GM18909 (cell line): ENCODE results near the gene INKA2.

Experiments
- ATAC-seq: cut with Tn5 transposase; IDR thresholded peaks from one replicate; pipeline ENCODE4 v1.9.1; 2021; ENCODE audit warnings: mild to moderate bottlenecking; ENCODE audit not compliant: unreplicated experiment, poor library complexity

INKA2 gene

DNA sequence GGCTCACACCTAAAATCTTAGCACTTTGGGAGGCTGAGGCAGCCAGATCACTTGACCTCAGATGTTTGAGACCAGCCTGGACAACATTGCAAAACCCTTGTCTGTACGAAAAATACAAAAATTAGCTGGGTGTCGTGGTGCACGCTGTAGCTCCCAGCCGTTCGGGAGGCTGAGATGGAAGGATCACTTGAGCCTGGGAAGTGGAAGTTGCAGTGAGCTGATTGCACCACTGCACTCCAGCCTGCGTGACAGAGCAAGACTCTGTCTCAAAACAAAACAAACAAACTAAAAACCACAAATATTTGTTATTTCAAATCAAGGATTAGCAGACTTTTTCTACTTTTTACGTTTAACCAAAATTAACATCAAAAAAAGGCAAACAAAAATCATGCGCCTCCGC is 31.3 kb downstream of the INKA2 start:
- no peak for ATAC-seq

DNA sequence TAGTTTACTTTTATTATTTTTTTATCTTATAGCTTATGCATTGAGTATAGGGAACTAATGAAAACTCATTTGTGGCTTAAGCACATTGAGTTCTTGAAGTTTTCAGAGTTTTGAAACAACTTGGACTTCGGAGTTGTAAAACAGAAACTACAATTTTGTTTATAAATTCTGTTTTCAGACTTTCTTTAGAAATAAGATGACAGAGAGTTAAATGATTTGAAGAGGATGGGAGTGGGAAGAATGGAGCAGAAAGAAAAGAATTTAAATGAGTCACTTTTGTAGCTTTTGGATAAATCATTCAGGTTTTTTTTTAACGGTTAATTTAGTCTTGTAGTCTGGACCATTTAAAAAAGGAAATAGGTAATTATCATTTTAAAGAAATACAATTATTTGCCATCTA is 32.3 kb downstream of the INKA2 start:
- no peak for ATAC-seq

DNA sequence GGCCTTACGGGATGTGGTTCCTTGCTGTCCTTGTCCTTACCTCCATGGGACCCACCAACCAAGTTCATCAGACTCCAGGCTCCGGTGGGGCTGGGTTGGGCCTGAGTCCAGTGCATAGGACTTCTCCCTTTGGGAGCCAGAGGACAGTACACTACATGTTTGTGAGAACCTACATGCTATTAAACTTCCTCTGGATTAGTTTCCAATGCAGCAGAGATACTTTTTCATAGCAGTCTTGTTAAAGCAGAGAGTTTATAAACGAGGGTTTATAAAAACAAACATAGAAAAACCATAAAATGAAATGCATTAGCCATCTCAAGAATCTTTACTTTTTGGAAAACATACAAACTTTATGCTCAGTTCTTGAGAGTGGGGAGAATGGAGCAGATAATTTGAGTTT is 33.4 kb downstream of the INKA2 start:
- no peak for ATAC-seq

DNA sequence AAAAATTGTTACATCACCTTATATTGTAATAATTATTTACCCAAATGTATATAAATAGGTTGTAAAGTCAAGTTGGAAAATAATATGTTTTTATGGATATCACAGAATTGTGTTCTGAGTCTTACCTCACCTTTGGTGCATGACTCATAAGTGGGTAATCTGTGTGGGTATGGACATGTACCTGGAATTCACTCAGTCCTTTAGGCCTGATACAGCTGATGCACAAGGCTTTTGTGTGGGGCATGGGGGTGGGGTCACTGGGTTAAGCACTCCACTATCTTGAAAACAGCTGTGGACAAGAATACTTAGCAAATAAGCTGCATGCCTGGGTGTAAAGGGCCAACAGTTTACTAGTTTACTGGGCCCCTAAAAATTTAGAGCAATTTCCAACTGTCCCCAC is 34.4 kb downstream of the INKA2 start:
- no peak for ATAC-seq

DNA sequence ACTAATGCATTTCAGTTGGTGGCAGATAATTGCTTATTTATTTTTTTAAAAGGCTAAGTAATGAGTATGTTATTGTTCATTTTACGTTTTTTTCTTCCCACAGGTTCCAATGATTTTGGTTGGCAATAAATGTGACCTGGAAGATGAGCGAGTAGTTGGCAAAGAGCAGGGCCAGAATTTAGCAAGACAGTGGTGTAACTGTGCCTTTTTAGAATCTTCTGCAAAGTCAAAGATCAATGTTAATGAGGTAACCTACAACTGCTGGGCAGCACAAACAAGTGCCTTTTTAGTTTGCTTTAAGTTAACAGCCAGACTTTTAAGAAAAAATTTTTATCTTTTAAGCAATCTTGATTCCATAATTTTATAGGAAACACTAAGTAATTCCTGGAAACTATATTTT is 35.0 kb downstream of the INKA2 start:
- no peak for ATAC-seq

DNA sequence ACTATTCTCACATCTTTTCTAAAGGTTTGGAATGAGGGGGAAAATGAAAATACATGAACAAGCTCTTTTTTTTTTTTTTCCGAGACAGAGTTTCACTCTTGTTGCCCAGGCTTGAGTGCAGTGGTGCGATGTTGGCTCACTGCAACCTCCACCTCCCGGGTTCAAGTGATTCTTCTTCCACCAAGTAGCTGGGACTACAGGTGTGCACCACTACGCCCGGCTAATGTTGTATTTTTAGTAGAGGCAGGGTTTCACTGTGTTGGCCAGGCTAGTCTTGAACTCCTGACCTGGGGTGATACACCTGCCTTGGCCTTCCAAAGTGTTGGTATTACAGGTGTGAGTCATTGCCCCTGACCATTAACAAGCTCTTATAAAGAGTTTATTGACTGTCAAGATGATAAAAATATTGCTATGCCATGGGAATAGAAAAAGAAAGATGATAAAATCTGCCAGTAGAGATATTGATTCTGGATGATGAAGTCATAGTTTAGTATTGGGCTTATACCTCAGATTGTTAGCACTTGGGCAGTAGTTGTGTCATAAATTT is 36.6 kb downstream of the INKA2 start:
- ATAC-seq, result no peak

DNA sequence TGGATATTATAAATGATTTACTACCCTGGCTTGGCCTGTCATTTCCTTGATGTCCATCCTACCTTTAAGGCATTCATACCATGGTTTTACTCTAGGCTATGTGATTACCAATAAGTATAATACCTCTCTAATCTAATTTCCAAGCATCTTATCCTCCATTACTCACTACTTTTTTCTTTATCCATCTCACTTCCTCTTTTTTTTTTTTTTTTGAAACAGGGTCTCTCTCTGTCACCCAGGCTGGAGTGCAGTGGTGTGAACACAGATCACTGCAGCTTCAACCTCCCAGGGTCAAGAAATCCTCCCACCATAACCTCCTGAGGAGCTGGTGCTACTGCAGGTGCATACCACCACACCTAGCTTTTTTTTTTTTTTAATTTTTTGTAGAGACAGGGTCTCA is 39.9 kb downstream of the INKA2 start:
- ATAC-seq, result no peak

DNA sequence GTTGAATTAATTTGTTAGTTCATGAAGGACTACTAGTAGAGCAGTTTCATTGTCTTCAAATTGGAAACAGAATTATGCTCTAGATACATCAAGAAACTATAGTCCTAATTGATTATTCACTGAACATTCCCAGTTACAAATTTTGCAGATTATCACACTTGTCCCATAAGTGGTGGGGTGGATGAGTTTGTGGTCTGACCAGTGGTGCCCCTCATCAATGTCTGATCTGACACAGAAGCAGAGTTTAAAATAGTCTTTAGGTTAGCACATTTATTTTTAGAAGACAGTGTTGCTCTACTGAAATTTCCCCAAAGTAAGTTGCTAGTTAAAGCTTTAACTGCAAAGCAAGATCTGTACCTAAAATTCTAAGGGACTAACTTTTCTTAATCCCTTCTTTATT is 42.9 kb downstream of the INKA2 start:
- no peak for ATAC-seq

DNA sequence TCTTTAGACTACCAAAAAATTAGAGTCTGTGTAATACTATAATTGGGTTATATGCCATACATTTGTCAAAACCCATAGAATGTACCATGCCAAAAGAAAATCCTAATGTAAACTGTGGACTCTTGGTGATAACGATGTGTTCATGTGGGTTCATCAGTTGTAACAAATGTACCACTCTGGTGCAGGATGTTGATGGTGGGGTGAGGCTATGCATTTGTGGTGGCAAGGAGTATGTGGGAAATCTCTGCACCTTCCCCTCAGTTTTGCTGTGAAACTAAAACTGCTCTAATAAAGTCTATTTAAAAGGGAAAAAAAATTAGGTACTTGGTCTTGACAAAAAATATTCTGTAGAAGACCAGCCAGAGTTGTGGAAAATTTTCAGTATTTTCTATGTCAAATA is 43.4 kb downstream of the INKA2 start:
- ATAC-seq, result no peak

DNA sequence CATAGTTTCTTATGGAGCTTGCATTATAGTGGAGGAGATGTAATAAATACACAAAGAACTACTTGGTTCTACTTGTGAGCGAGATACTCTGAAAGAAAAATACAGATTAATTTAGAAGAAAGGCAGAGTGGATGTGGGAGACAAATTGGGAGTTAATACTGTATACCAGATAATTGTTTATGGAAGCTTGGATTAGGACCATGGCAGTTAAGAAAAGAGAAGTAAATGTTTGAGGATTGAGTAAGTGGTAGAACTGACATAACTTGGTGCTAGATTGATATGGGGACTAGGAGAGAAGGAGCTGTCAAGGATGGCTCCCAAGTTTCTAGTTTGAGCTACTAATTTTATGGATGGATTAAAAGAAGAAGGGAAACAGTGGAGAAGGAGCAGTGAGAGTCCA is 47.3 kb downstream of the INKA2 start:
- no peak for ATAC-seq

DNA sequence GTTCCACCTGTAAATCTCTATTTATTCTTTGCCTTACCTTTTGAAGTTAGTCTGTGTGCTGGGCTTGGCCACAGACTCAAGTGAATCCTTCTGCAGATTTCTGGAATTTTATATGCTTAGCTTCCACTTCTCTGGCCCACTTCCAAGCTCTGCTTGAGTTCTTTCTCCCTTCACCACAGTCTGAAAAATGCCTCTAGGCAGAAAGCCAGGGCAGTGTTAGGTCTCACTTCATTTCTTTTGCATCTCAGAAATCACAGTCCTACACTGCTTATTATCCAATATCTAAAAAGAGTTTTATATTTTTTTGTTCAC is 48.9 kb downstream of the INKA2 start:
- ATAC-seq, result no peak
